Testis (tissue), 2 donors: ENCODE results near the gene SEPTIN8.

Source experiments
- CTCF ChIP-seq, 3 experiments: fragments of 450-650 bp in 2 of 3; fragments of 200-600 bp in 1 of 3; sonication (generic) in 1 of 3; IDR thresholded peaks; one replicate each; pipeline ENCODE4 v1.5.1; 2016 to 2019; ENCODE audit warnings: antibody characterized with exemption in 3 of 3, mild to moderate bottlenecking in 2 of 3, moderate library complexity in 1 of 3
- POLR2A ChIP-seq: fragments of 450-650 bp; IDR thresholded peaks from one replicate; pipeline ENCODE4 v1.6.1; 2017; ENCODE audit warnings: antibody characterized with exemption, mild to moderate bottlenecking, moderate library complexity

GRCh38 chr5:132767150-132767549 lies 9.9 kb downstream of the SEPTIN8 start:
- TF ChIP-seq CTCF (IDR thresholded peaks at IDR 0.05) = no peak
- no peak for TF ChIP-seq POLR2A
